SK-N-SH (cell line): ENCODE measurements around the gene ROR2. TPM values are rescaled to one million over a fixed set of nuclear protein-coding genes. Genes with fewer than 3 reads are reported as not detected.
"Not testable (repeated sequence)": the region's sequence is repeated elsewhere in the genome, so short reads cannot be mapped to it uniquely, and the experiment has no call there.

ENCODE experiments used
- CTCF ChIA-PET: fragments of 300-600, 350-600 bp; formaldehyde crosslinking; extraction: SDS; loops from one replicate; lab custom pipeline; 2021; lab: Yijun Ruan, JAX
- POLR2A ChIA-PET: fragments of 350-600 bp; sonication (Branson Sonifier 250); formaldehyde crosslinking; extraction: SDS; loops from one replicate; lab custom pipeline; 2020; ENCODE audit warnings: antibody characterized with exemption, inconsistent platforms; lab: Yijun Ruan, JAX
- DNase-seq: peaks from one replicate; pipeline ENCODE4 v3.0.0; 2012
- H2AFZ ChIP-seq: fragments of 200-600 bp; sonication (generic); 2 replicates; pipeline ENCODE4 v1.8.1; 2016; ENCODE audit warnings: antibody characterized with exemption, mild to moderate bottlenecking, low read depth
- H3F3A ChIP-seq: fragments of 200-600 bp; sonication (generic); replicated peaks from 2 replicates; pipeline ENCODE3; 2016; ENCODE audit warnings: antibody characterized with exemption, mild to moderate bottlenecking; ENCODE audit not compliant: insufficient read depth
- H3K27ac ChIP-seq, 2 experiments: fragments of 200-500 bp in 1 of 2; fragments of 200-600 bp in 1 of 2; sonication (Bioruptor generic) in 1 of 2; sonication (generic), shearing (Covaris generic) in 1 of 2; 2 replicates each; pipeline versions ENCODE4 v1.5.1 to v1.6.1; 2014 to 2016; ENCODE audit warnings: low read depth in 2 of 2, inconsistent platforms in 1 of 2, low read length in 1 of 2, mild to moderate bottlenecking in 1 of 2, mixed read lengths in 1 of 2
- H3K27me3 ChIP-seq: fragments of 200-600 bp; sonication (generic), shearing (Covaris generic); 2 replicates; pipeline ENCODE4 v1.6.1; 2016; ENCODE audit warnings: mixed run types; ENCODE audit not compliant: insufficient read depth
- H3K36me3 ChIP-seq, 2 experiments: fragments of 200-500 bp in 1 of 2; fragments of 200-600 bp in 1 of 2; sonication (Bioruptor generic) in 1 of 2; sonication (generic) in 1 of 2; replicated peaks in 1 of 2; 2 replicates each; pipeline versions ENCODE3 to v1.5.1; 2014 to 2016; ENCODE audit warnings: low read length in 1 of 2, mild to moderate bottlenecking in 1 of 2; ENCODE audit not compliant: insufficient read depth in 2 of 2, control insufficient read depth in 1 of 2
- H3K4me1 ChIP-seq, 2 experiments: fragments of 200-500 bp in 1 of 2; fragments of 200-600 bp in 1 of 2; sonication (Bioruptor generic) in 1 of 2; sonication (generic), shearing (Covaris generic) in 1 of 2; 2 replicates each; pipeline versions ENCODE4 v1.5.1 to v1.6.1; 2014 to 2016; ENCODE audit warnings: low read depth in 1 of 2, low read length in 1 of 2, mixed run types in 1 of 2; ENCODE audit not compliant: insufficient read depth in 2 of 2, control insufficient read depth in 1 of 2
- H3K4me2 ChIP-seq: fragments of 200-600 bp; sonication (generic), shearing (Covaris generic); 2 replicates; pipeline ENCODE4 v1.6.1; 2017; ENCODE audit warnings: mixed run types
- H3K4me3 ChIP-seq, 2 experiments: fragments of 200-500 bp in 1 of 2; fragments of 200-600 bp in 1 of 2; sonication (Bioruptor generic) in 1 of 2; sonication (generic), shearing (Covaris generic) in 1 of 2; 2 replicates each; pipeline versions ENCODE4 v1.5.1 to v1.8.1; 2014 to 2016; ENCODE audit warnings: low read depth in 2 of 2, inconsistent platforms in 1 of 2, low read length in 1 of 2, mild to moderate bottlenecking in 1 of 2, mixed read lengths in 1 of 2, moderate library complexity in 1 of 2
- H3K79me2 ChIP-seq: fragments of 200-600 bp; sonication (generic); 2 replicates; pipeline ENCODE4 v1.8.1; 2017; ENCODE audit warnings: mild to moderate bottlenecking; ENCODE audit not compliant: insufficient read depth
- H3K9ac ChIP-seq: fragments of 200-600 bp; sonication (generic); 2 replicates; pipeline ENCODE4 v1.6.1; 2017; ENCODE audit warnings: mixed run types
- H3K9me2 ChIP-seq: fragments of 200-600 bp; sonication (generic); 2 replicates; pipeline ENCODE4 v1.6.1; 2017; ENCODE audit warnings: mixed run types
- H3K9me3 ChIP-seq: fragments of 200-600 bp; sonication (generic); 2 replicates; pipeline ENCODE4 v1.6.1; 2017; ENCODE audit warnings: mixed run types, mild to moderate bottlenecking, moderate library complexity
- H4K20me1 ChIP-seq: fragments of 200-600 bp; sonication (generic); 2 replicates; pipeline ENCODE4 v1.6.1; 2017; ENCODE audit warnings: mild to moderate bottlenecking, mixed run types; ENCODE audit not compliant: insufficient read depth
- CHD2 ChIP-seq: fragments of 150-350 bp; IDR thresholded peaks from 2 replicates; pipeline ENCODE4 v1.6.1; 2018; ENCODE audit warnings: low read length; ENCODE audit not compliant: partially characterized antibody
- EP300 ChIP-seq, 2 experiments: IDR thresholded peaks; 2 replicates each; pipeline versions ENCODE4 v1.4.0 to v1.6.1; 2012; ENCODE audit warnings: borderline replicate concordance in 1 of 2, low read depth in 1 of 2, low read length in 1 of 2
- FOSL2 ChIP-seq: IDR thresholded peaks from 2 replicates; pipeline ENCODE4 v1.4.0; 2012; ENCODE audit warnings: low read depth, mild to moderate bottlenecking, moderate library complexity, borderline replicate concordance
- FOXM1 ChIP-seq: IDR thresholded peaks from 2 replicates; pipeline ENCODE4 v1.4.0; 2012; ENCODE audit warnings: low read depth, mild to moderate bottlenecking
- GATA2 ChIP-seq: sonication (generic); formaldehyde crosslinking; IDR thresholded peaks from 2 replicates; pipeline ENCODE4 v1.5.0; 2020; ENCODE audit warnings: mild to moderate bottlenecking, missing genetic modification reagents
- JUND ChIP-seq: IDR thresholded peaks from 2 replicates; pipeline ENCODE4 v1.4.0; 2012
- MEF2A ChIP-seq: IDR thresholded peaks from 2 replicates; pipeline ENCODE4 v1.4.0; 2012; ENCODE audit warnings: low read depth, borderline replicate concordance
- NFIC ChIP-seq: IDR thresholded peaks from 2 replicates; pipeline ENCODE4 v1.4.0; 2012; ENCODE audit warnings: borderline replicate concordance
- PBX3 ChIP-seq: IDR thresholded peaks from 2 replicates; pipeline ENCODE4; 2012
- RAD21 ChIP-seq: IDR thresholded peaks from 2 replicates; pipeline ENCODE4 v1.6.1; 2012; ENCODE audit warnings: mild to moderate bottlenecking, low read length
- RFX5 ChIP-seq: IDR thresholded peaks from 2 replicates; pipeline ENCODE4 v1.6.1; 2012; ENCODE audit warnings: mild to moderate bottlenecking, improper control_type of control experiment, low read length
- SIN3A ChIP-seq: IDR thresholded peaks from 2 replicates; pipeline ENCODE4 v1.6.1; 2012; ENCODE audit warnings: low read depth, mild to moderate bottlenecking, low read length, moderate library complexity, borderline replicate concordance
- SMC3 ChIP-seq: IDR thresholded peaks from 2 replicates; pipeline ENCODE4 v1.6.1; 2012; ENCODE audit warnings: low read depth, low read length, improper control_type of control experiment
- TEAD4 ChIP-seq: IDR thresholded peaks from 2 replicates; pipeline ENCODE4 v1.4.0; 2012; ENCODE audit warnings: mild to moderate bottlenecking, borderline replicate concordance; ENCODE audit not compliant: insufficient read depth
- YY1 ChIP-seq: IDR thresholded peaks from 2 replicates; pipeline ENCODE4 v1.4.0; 2012; ENCODE audit warnings: low read depth, mild to moderate bottlenecking
- WGBS: methylation state at CpG from one replicate; pipeline ENCODE4 v1.1.6; 2017; ENCODE audit warnings: low lambda C conversion rate; 5-methylcytosine and 5-hydroxymethylcytosine counted together
- polyA plus RNA-seq, 3 experiments: library from polyadenylated mRNA; depleted of rRNA; stranded (reverse); fragments of >200 nt; gene quantifications; 2 replicates each; pipeline ENCODE4 v1.2.3, GENCODE V29; 2012
- TF ChIP-seq, protein P1 (sequence below): fragments of 150-350 bp; IDR thresholded peaks from 2 replicates; pipeline ENCODE4 v1.6.1; 2017; ENCODE audit warnings: antibody characterized with exemption, low read length, low read depth, borderline replicate concordance
- TF ChIP-seq, protein P2 (sequence below): IDR thresholded peaks from 2 replicates; pipeline ENCODE4 v1.4.0; 2012; ENCODE audit warnings: low read depth, borderline replicate concordance
- TF ChIP-seq, protein P3 (sequence below): IDR thresholded peaks from 2 replicates; pipeline ENCODE4 v1.4.0; 2012; ENCODE audit warnings: low read depth

The ROR2 gene
- polyA plus RNA-seq, 1 of the 3 experiments (the other 2 are of a cell fraction): 0.43 TPM

DNA sequence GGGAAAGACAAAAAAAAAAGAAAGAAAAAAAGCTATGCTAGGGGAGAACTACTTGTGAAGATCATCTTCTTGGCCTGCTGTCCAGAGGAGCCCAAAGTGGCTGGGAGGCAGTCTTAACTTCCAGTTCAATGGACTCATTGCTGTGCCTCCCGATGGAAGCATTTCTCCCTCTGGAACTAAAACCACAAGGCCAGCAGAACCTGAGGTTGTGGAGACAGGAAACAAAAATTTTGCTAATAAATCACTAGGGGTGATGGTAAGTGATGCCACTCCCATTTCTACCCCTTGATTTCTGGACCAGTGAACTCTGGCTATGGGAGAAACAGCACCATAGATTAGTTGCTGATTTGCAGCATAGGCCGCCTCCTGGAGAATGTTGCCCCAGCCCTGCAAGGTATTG lies 402.9 kb downstream of the ROR2 start (continued):
- TF ChIP-seq RAD21 (no peak), MEF2A (no peak), PBX3 (no peak), FOXM1 (no peak)
- TF ChIP-seq, protein P1, sequence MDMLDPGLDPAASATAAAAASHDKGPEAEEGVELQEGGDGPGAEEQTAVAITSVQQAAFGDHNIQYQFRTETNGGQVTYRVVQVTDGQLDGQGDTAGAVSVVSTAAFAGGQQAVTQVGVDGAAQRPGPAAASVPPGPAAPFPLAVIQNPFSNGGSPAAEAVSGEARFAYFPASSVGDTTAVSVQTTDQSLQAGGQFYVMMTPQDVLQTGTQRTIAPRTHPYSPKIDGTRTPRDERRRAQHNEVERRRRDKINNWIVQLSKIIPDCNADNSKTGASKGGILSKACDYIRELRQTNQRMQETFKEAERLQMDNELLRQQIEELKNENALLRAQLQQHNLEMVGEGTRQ: no peak

DNA sequence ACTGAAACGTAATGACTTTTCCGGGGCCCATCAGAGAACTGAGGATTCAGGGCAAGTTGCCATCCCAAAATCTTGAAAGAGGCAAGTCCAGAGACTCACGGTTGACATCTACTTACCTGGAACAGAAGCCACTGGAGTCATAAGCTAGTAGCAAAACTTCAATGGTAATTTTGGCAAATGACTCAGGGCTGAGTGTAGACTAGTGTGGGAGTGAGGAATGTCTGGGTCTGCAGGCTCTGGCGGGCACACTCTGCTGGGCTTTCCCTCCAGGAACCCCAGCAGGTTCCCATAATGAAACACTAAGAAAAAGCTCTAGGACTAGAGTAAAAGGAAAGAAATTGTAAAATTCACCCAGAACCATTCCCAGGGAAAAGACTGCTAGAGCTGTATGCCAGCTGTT lies 403.5 kb downstream of the ROR2 start:
- Histone ChIP-seq H3K27ac (no peak overlapping the region; a peak in 1 of 4 replicates), H3K9me3 (no peaks in the 10 kb centered on the region), H3K36me3 (no peaks in the 10 kb centered on the region), H3K9ac (no peak overlapping the region), H3K4me1 (no peaks in the 10 kb centered on the region), H3K4me3 (no peak overlapping the region), H3K4me2 (no peak overlapping the region), H3K27me3 (no peaks in the 10 kb centered on the region), H3F3A (no peaks in the 10 kb centered on the region), H2AFZ (no peak overlapping the region), H3K9me2 (no peaks in the 10 kb centered on the region), H4K20me1 (no peaks in the 10 kb centered on the region), H3K79me2 (no peaks in the 10 kb centered on the region)
- TF ChIP-seq RAD21 (no peak), TEAD4 (no peak), SIN3A (no peak), MEF2A (no peak), FOSL2 (no peak), GATA2 (CRISPR knock-in tag) (no peak), JUND (no peak), YY1 (no peak)
- TF ChIP-seq, protein P2, sequence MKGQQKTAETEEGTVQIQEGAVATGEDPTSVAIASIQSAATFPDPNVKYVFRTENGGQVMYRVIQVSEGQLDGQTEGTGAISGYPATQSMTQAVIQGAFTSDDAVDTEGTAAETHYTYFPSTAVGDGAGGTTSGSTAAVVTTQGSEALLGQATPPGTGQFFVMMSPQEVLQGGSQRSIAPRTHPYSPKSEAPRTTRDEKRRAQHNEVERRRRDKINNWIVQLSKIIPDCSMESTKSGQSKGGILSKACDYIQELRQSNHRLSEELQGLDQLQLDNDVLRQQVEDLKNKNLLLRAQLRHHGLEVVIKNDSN: no peak
- TF ChIP-seq, protein P3, sequence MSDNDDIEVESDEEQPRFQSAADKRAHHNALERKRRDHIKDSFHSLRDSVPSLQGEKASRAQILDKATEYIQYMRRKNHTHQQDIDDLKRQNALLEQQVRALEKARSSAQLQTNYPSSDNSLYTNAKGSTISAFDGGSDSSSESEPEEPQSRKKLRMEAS: no peak
- ChIA-PET CTCF (interaction anchor here (0.6 kb wide), 1 partner anchor 19 kb away, joined by 3 read pairs; no protein-coding TSS in a partner anchor), POLR2A (no interaction called here)
- no peak for DNase-seq
- 60% methylated on average over 4 of the region's 4 CpGs for WGBS

DNA sequence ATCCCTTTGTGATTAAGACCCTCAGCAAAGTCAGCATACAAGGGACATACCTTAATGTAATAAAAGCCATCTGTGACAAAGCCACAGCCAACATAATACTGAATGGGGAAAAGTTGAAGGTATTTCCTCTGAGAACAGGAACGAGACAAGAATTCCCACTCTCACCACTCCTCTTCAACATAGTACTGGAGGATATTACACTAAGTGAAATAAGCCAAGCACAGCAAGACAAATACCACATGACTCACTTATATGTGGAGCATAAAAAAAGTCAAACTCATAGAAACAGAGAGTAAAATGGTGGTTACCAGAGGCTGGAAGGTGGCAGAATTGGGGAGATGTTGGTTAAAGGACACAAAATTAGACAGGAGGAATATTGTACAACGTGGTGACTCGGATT lies 408.3 kb downstream of the ROR2 start:
- H3K9me2 ChIP-seq: no peaks in the 10 kb centered on the region
- H3K27ac ChIP-seq: no peak overlapping the region
- H3K4me1 ChIP-seq: no peaks in the 10 kb centered on the region
- 29% methylated on average over 3 of the region's 3 CpGs for WGBS
- CTCF ChIA-PET: no interaction called here
- no peak overlapping the region for H2AFZ ChIP-seq
- no peak for DNase-seq
- no peak for TF ChIP-seq CHD2
- TF ChIP-seq RFX5: no peak
- TF ChIP-seq SIN3A: no peak
- no peak for TF ChIP-seq EP300 (IDR thresholded peaks at IDR 0.05; ENCODE audit: borderline replicate concordance in 1 of 2, low read depth in 1 of 2, low read length in 1 of 2)
- TF ChIP-seq, protein P1: no peak
- TF ChIP-seq FOXM1: no peak
- TF ChIP-seq MEF2A: no peak
- no peak for TF ChIP-seq SMC3
- TF ChIP-seq NFIC: no peak
- TF ChIP-seq, all 33 proteins: peak for 0
- Histone ChIP-seq H3K27me3 (no peaks in the 10 kb centered on the region), H3F3A (no peaks in the 10 kb centered on the region), H4K20me1 (no peaks in the 10 kb centered on the region), H3K9me3 (no peaks in the 10 kb centered on the region), H3K79me2 (no peaks in the 10 kb centered on the region), H3K9ac (no peak overlapping the region), H3K36me3 (no peaks in the 10 kb centered on the region), H3K4me2 (no peak overlapping the region), H3K4me3 (no peak overlapping the region)
- POLR2A ChIA-PET: no interaction called here

GRCh38 chr9:91540506-91540905 lies 409.5 kb downstream of the ROR2 start:
- DNase-seq, H4K20me1 ChIP-seq, H3K27ac ChIP-seq, H3K79me2 ChIP-seq, H3K9ac ChIP-seq, POLR2A ChIA-PET, H3K9me2 ChIP-seq, H3K36me3 ChIP-seq, H2AFZ ChIP-seq, H3K4me2 ChIP-seq, H3K9me3 ChIP-seq, H3F3A ChIP-seq, CTCF ChIA-PET, H3K27me3 ChIP-seq, H3K4me3 ChIP-seq, H3K4me1 ChIP-seq: not testable (repeated sequence)
- 77% methylated on average over 4 of the region's 4 CpGs for WGBS
